ENCODE results near the gene ZFHX3. TPM values are rescaled to one million over a fixed set of nuclear protein-coding genes. Genes with fewer than 3 reads are reported as not detected.

ZFHX3 gene
- total and polyA plus RNA-seq, 9 of the 15 experiments (the other 6 are each of a cell fraction or from before 2014, with no cell fraction given) = 0.01 to 0.23 (median 0.06) TPM; not detected in 4

- H3K27ac ChIP-seq (ENCODE audit: extremely low read depth, low read depth, low read length) = no peak overlapping the region
- 0% methylated on average over 3 of the region's 3 CpGs for WGBS (ENCODE audit: insufficient coverage, low coverage, missing lambda C conversion rate)
- in situ Hi-C loops (cut with MboI) = no loop called here
- TF ChIP-seq, protein P1, sequence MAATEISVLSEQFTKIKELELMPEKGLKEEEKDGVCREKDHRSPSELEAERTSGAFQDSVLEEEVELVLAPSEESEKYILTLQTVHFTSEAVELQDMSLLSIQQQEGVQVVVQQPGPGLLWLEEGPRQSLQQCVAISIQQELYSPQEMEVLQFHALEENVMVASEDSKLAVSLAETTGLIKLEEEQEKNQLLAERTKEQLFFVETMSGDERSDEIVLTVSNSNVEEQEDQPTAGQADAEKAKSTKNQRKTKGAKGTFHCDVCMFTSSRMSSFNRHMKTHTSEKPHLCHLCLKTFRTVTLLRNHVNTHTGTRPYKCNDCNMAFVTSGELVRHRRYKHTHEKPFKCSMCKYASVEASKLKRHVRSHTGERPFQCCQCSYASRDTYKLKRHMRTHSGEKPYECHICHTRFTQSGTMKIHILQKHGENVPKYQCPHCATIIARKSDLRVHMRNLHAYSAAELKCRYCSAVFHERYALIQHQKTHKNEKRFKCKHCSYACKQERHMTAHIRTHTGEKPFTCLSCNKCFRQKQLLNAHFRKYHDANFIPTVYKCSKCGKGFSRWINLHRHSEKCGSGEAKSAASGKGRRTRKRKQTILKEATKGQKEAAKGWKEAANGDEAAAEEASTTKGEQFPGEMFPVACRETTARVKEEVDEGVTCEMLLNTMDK (IDR thresholded peaks at IDR 0.05; ENCODE audit: borderline replicate concordance, insufficient read depth, low read depth, low read length, poor library complexity, severe bottlenecking) = no peak
- no peak for TF ChIP-seq RNF2 (IDR thresholded peaks at IDR 0.05)
- no peak for TF ChIP-seq POLR3G (IDR thresholded peaks at IDR 0.05; ENCODE audit: extremely low read depth, insufficient read length, insufficient replicate concordance)
- TF ChIP-seq, protein P2, sequence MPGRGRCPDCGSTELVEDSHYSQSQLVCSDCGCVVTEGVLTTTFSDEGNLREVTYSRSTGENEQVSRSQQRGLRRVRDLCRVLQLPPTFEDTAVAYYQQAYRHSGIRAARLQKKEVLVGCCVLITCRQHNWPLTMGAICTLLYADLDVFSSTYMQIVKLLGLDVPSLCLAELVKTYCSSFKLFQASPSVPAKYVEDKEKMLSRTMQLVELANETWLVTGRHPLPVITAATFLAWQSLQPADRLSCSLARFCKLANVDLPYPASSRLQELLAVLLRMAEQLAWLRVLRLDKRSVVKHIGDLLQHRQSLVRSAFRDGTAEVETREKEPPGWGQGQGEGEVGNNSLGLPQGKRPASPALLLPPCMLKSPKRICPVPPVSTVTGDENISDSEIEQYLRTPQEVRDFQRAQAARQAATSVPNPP (IDR thresholded peaks at IDR 0.05; ENCODE audit: borderline replicate concordance, insufficient read depth, insufficient read length) = no peak
- TF ChIP-seq ARHGAP35 (IDR thresholded peaks at IDR 0.05; ENCODE audit: partially characterized antibody) = no peak
- TF ChIP-seq, protein P3, sequence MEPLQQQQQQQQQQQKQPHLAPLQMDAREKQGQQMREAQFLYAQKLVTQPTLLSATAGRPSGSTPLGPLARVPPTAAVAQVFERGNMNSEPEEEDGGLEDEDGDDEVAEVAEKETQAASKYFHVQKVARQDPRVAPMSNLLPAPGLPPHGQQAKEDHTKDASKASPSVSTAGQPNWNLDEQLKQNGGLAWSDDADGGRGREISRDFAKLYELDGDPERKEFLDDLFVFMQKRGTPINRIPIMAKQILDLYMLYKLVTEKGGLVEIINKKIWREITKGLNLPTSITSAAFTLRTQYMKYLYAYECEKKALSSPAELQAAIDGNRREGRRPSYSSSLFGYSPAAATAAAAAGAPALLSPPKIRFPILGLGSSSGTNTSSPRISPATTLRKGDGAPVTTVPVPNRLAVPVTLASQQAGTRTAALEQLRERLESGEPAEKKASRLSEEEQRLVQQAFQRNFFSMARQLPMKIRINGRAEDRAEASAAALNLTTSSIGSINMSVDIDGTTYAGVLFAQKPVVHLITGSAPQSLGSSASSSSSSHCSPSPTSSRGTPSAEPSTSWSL (CRISPR knock-in tag; IDR thresholded peaks at IDR 0.05; ENCODE audit: borderline replicate concordance) = no peak
- TF ChIP-seq ZNF407 (IDR thresholded peaks at IDR 0.05; ENCODE audit: low read depth) = no peak
- TF ChIP-seq, protein P4, sequence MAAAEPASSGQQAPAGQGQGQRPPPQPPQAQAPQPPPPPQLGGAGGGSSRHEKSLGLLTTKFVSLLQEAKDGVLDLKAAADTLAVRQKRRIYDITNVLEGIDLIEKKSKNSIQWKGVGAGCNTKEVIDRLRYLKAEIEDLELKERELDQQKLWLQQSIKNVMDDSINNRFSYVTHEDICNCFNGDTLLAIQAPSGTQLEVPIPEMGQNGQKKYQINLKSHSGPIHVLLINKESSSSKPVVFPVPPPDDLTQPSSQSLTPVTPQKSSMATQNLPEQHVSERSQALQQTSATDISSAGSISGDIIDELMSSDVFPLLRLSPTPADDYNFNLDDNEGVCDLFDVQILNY (CRISPR knock-in tag; IDR thresholded peaks at IDR 0.05) = no peak
Measured at GRCh38 chr16:72841506-72841905, 206.4 kb downstream of the ZFHX3 start.

More at GRCh38 chr16:72841506-72841905, 206.4 kb downstream of the ZFHX3 start:
- no peak overlapping the region for H3K4me2 ChIP-seq (ENCODE audit: insufficient read depth, low read length)
- no peak overlapping the region for H3K4me3 ChIP-seq
- H3K9me1 ChIP-seq (ENCODE audit: control insufficient read depth, insufficient read depth, low read length) = no peaks in the 10 kb centered on the region
- CTCF ChIA-PET (ENCODE audit: low intra/inter-chr PET ratio) = no interaction called here
- no peak for FAIRE-seq
- H3K79me2 ChIP-seq (ENCODE audit: control insufficient read depth, insufficient read depth, low read length) = no peaks in the 10 kb centered on the region
- no peaks in the 10 kb centered on the region for H3K9me3 ChIP-seq (replicated peaks; ENCODE audit: control insufficient read depth, insufficient read depth, low read depth, low read length)
- H2AFZ ChIP-seq (ENCODE audit: low read depth, low read length) = no peak overlapping the region
- no peak for ATAC-seq
- peaks cover 16 to 47% of the 10 kb centered on the region in 2 experiments for H3K27me3 ChIP-seq (ENCODE audit: control insufficient read depth in 2 of 2, insufficient read depth in 2 of 2, low read length in 2 of 2)
- no peak for DNase-seq (ENCODE audit: extremely low read depth in 1 of 4, low spot score in 3 of 4)
- no TSS peak for BruUV-seq (replicated peaks)
- no peak overlapping the region for H3K9ac ChIP-seq (ENCODE audit: insufficient read depth in 1 of 2, low read depth in 2 of 2, low read length in 2 of 2)
- intact Hi-C loops (cut with micrococcal nuclease) = no loop called here
- no peaks in the 10 kb centered on the region for H3K36me3 ChIP-seq (ENCODE audit: control insufficient read depth, insufficient read depth, low read length)
- POLR2A ChIA-PET = interaction anchor here (0.9 kb wide), 1 partner anchor 9 kb away, joined by 4 read pairs; no protein-coding TSS in a partner anchor
- no peaks in the 10 kb centered on the region for H3K4me1 ChIP-seq (replicated peaks in 1 of 2; ENCODE audit: control insufficient read depth in 2 of 2, insufficient read depth in 2 of 2, low read length in 2 of 2)
- H4K20me1 ChIP-seq (replicated peaks; ENCODE audit: control insufficient read depth, insufficient read depth, low read length) = no peaks in the 10 kb centered on the region

Data from K562 (cell line).